ENCODE measurements around the gene CLEC14A.

Gene CLEC14A

GRCh38 chr14:38256533-38256840 is 594 bp upstream of the CLEC14A start:
- Mint-ChIP-seq H3K9me3 (peaks cover 11% of the 10 kb centered on the region), H3K4me3 (no peak overlapping the region), H3K27ac (no peak overlapping the region), H3K27me3 (peaks cover 10% of the 10 kb centered on the region), H3K36me3 (no peaks in the 10 kb centered on the region), H3K4me1 (no peaks in the 10 kb centered on the region)
- ATAC-seq = no peak

GRCh38 chr14:38255408-38255672 is 553 bp downstream of the CLEC14A start:
- Mint-ChIP-seq H3K27me3 (peaks cover 10% of the 10 kb centered on the region), H3K4me3 (no peak overlapping the region)

GRCh38 chr14:38254571-38255407 is 1.1 kb downstream of the CLEC14A start:
- Mint-ChIP-seq H3K4me1 (no peaks in the 10 kb centered on the region), H3K9me3 (peaks cover 2% of the 10 kb centered on the region), H3K4me3 (no peak overlapping the region), H3K36me3 (no peaks in the 10 kb centered on the region), H3K27ac (no peak overlapping the region), H3K27me3 (peaks cover 10% of the 10 kb centered on the region)
- no peak for ATAC-seq

More at GRCh38 chr14:38255408-38255672, 553 bp downstream of the CLEC14A start:
- H3K9me3 Mint-ChIP-seq = peaks cover 6% of the 10 kb centered on the region
- H3K4me1 Mint-ChIP-seq = no peaks in the 10 kb centered on the region
- no peaks in the 10 kb centered on the region for H3K36me3 Mint-ChIP-seq
- no peak overlapping the region for H3K27ac Mint-ChIP-seq
- no peak for ATAC-seq

- Mint-ChIP-seq H3K36me3 (no peaks in the 10 kb centered on the region), H3K27me3 (peaks cover 10% of the 10 kb centered on the region), H3K9me3 (peaks cover 2% of the 10 kb centered on the region), H3K4me3 (no peak overlapping the region), H3K4me1 (no peaks in the 10 kb centered on the region), H3K27ac (no peak overlapping the region)
- no peak for ATAC-seq
These were observed 2.2 kb downstream of the CLEC14A start for GRCh38 chr14:38253676-38254075.

- Mint-ChIP-seq H3K36me3 (no peaks in the 10 kb centered on the region), H3K4me3 (no peak overlapping the region), H3K27me3 (peaks cover 10% of the 10 kb centered on the region), H3K27ac (no peak overlapping the region), H3K4me1 (no peaks in the 10 kb centered on the region), H3K9me3 (peaks cover 2% of the 10 kb centered on the region)
- no peak for ATAC-seq
These were observed 3.7 kb downstream of the CLEC14A start for GRCh38 chr14:38252066-38252710.

GRCh38 chr14:38250331-38250730 is 5.6 kb downstream of the CLEC14A start:
- Mint-ChIP-seq H3K9me3 (peaks cover 2% of the 10 kb centered on the region), H3K27ac (no peak overlapping the region), H3K36me3 (no peaks in the 10 kb centered on the region), H3K4me3 (no peak overlapping the region), H3K27me3 (peaks cover 10% of the 10 kb centered on the region), H3K4me1 (no peaks in the 10 kb centered on the region)
- ATAC-seq = no peak

- no peaks in the 10 kb centered on the region for H3K9me3 Mint-ChIP-seq
- H3K4me3 Mint-ChIP-seq = no peak overlapping the region
- no peaks in the 10 kb centered on the region for H3K27me3 Mint-ChIP-seq
- no peak for ATAC-seq
- no peaks in the 10 kb centered on the region for H3K36me3 Mint-ChIP-seq
- no peaks in the 10 kb centered on the region for H3K4me1 Mint-ChIP-seq
- no peak overlapping the region for H3K27ac Mint-ChIP-seq
These were observed 7.4 kb downstream of the CLEC14A start for GRCh38 chr14:38248321-38249028.

- no peak for ATAC-seq
- H3K9me3 Mint-ChIP-seq = peaks cover 9% of the 10 kb centered on the region
- H3K27me3 Mint-ChIP-seq = no peaks in the 10 kb centered on the region
- no peak overlapping the region for H3K4me3 Mint-ChIP-seq
- H3K36me3 Mint-ChIP-seq = no peaks in the 10 kb centered on the region
- no peaks in the 10 kb centered on the region for H3K4me1 Mint-ChIP-seq
- H3K27ac Mint-ChIP-seq = no peak overlapping the region
These were observed 12.1 kb downstream of the CLEC14A start for GRCh38 chr14:38243696-38244240.

- H3K36me3 Mint-ChIP-seq = no peaks in the 10 kb centered on the region
- H3K27ac Mint-ChIP-seq = no peak overlapping the region
- no peak overlapping the region for H3K4me3 Mint-ChIP-seq
- H3K27me3 Mint-ChIP-seq = no peaks in the 10 kb centered on the region
- peaks cover 9% of the 10 kb centered on the region for H3K9me3 Mint-ChIP-seq
- H3K4me1 Mint-ChIP-seq = no peaks in the 10 kb centered on the region
- ATAC-seq = no peak
These were observed 17.0 kb downstream of the CLEC14A start for GRCh38 chr14:38238878-38239277.

GRCh38 chr14:38238332-38238731 is 17.6 kb downstream of the CLEC14A start:
- no peak for ATAC-seq
- no peaks in the 10 kb centered on the region for H3K4me1 Mint-ChIP-seq
- H3K4me3 Mint-ChIP-seq = no peak overlapping the region
- H3K36me3 Mint-ChIP-seq = no peaks in the 10 kb centered on the region
- peaks cover 9% of the 10 kb centered on the region for H3K9me3 Mint-ChIP-seq
- no peaks in the 10 kb centered on the region for H3K27me3 Mint-ChIP-seq
- no peak overlapping the region for H3K27ac Mint-ChIP-seq

- Mint-ChIP-seq H3K9me3 (peaks cover 8% of the 10 kb centered on the region), H3K36me3 (no peaks in the 10 kb centered on the region), H3K27ac (no peak overlapping the region)
These were observed 22.7 kb downstream of the CLEC14A start for GRCh38 chr14:38233218-38233617.

GRCh38 chr14:38226366-38226765 is 29.5 kb downstream of the CLEC14A start:
- no peaks in the 10 kb centered on the region for H3K27me3 Mint-ChIP-seq
- ATAC-seq = no peak
- H3K4me3 Mint-ChIP-seq = no peak overlapping the region
- no peaks in the 10 kb centered on the region for H3K4me1 Mint-ChIP-seq
- H3K36me3 Mint-ChIP-seq = no peaks in the 10 kb centered on the region
- peaks cover 6% of the 10 kb centered on the region for H3K9me3 Mint-ChIP-seq
- no peak overlapping the region for H3K27ac Mint-ChIP-seq

More at GRCh38 chr14:38233218-38233617, 22.7 kb downstream of the CLEC14A start:
- no peak for ATAC-seq
- no peaks in the 10 kb centered on the region for H3K4me1 Mint-ChIP-seq
- H3K27me3 Mint-ChIP-seq = no peaks in the 10 kb centered on the region
- no peak overlapping the region for H3K4me3 Mint-ChIP-seq

- Mint-ChIP-seq H3K4me3 (no peak overlapping the region), H3K27ac (no peak overlapping the region), H3K4me1 (no peaks in the 10 kb centered on the region), H3K27me3 (no peaks in the 10 kb centered on the region), H3K36me3 (no peaks in the 10 kb centered on the region), H3K9me3 (peaks cover 2% of the 10 kb centered on the region)
- ATAC-seq = no peak
These were observed 29.9 kb downstream of the CLEC14A start for GRCh38 chr14:38225946-38226345.

- no peak overlapping the region for H3K4me3 Mint-ChIP-seq
- H3K9me3 Mint-ChIP-seq = no peaks in the 10 kb centered on the region
- H3K4me1 Mint-ChIP-seq = no peaks in the 10 kb centered on the region
- no peaks in the 10 kb centered on the region for H3K36me3 Mint-ChIP-seq
- no peaks in the 10 kb centered on the region for H3K27me3 Mint-ChIP-seq
- no peak for ATAC-seq
- H3K27ac Mint-ChIP-seq = no peak overlapping the region
These were observed 31.6 kb downstream of the CLEC14A start for GRCh38 chr14:38224338-38224737.

GRCh38 chr14:38221077-38221476 is 34.8 kb downstream of the CLEC14A start:
- H3K9me3 Mint-ChIP-seq = no peaks in the 10 kb centered on the region
- no peak overlapping the region for H3K27ac Mint-ChIP-seq
- H3K4me1 Mint-ChIP-seq = no peaks in the 10 kb centered on the region
- no peak for ATAC-seq
- no peaks in the 10 kb centered on the region for H3K36me3 Mint-ChIP-seq
- no peak overlapping the region for H3K4me3 Mint-ChIP-seq
- H3K27me3 Mint-ChIP-seq = no peaks in the 10 kb centered on the region

All from stimulated activated memory B cell treated with anti-CD40 and anti-IgM and Interleukin-4, amounts not matched to agents 10 μg/mL and 1 μg/mL and 100 μg/mL, for 72 hours (primary cell).